GM12878 (cell line): Measurements from ENCODE around the gene NINJ1.

Experiments
- CTCF ChIP-seq, 3 experiments: IDR thresholded peaks in 2 of 3; conservative IDR thresholded peaks in 1 of 3; 2 replicates each; pipeline ENCODE4 v1.5.1; 2011; ENCODE audit warnings: low read depth in 3 of 3, low read length in 3 of 3, mild to moderate bottlenecking in 3 of 3, control low read depth in 2 of 3, moderate library complexity in 2 of 3, inconsistent platforms in 1 of 3, mixed read lengths in 1 of 3; ENCODE audit not compliant: control insufficient read depth in 2 of 3, insufficient read depth in 1 of 3; ENCODE audit errors: extremely low read depth in 1 of 3
- RCOR1 ChIP-seq: conservative IDR thresholded peaks from 2 replicates; pipeline ENCODE4 v1.6.1; 2012; ENCODE audit warnings: low read depth, low read length, improper control_type of control experiment

GRCh38 chr9:93181672-93182435 lies 47.8 kb upstream of the NINJ1 start:
- no peak for TF ChIP-seq RCOR1
- no peak for TF ChIP-seq CTCF (IDR thresholded peaks at IDR 0.05 in 2 of 3, conservative IDR thresholded peaks at IDR 0.05 in 1 of 3; ENCODE audit: control insufficient read depth in 2 of 3, extremely low read depth in 1 of 3, insufficient read depth in 1 of 3, low read depth in 3 of 3, low read length in 3 of 3)
